ENCODE data around the gene PVALB. TPM values are rescaled to one million over a fixed set of nuclear protein-coding genes. Genes with fewer than 3 reads are reported as not detected.

PVALB gene
- total and polyA plus RNA-seq, 10 of the 15 experiments (the other 5 are each of a cell fraction or from before 2014, with no cell fraction given) = not detected

GRCh38 chr22:36775964-36776669 lies 40.7 kb downstream of the PVALB start, which contains the start of gene IFT27:
IFT27 (minus strand) TSS chr22:36776119; CDS start chr22:36775707, 412 bp downstream.
- ChIA-PET SMC1A (ENCODE audit: uncharacterized antibody, unreplicated experiment) (interaction anchor here (0.7 to 2.5 kb wide), 6 partner anchors 11 to 268 kb away, joined by 3 to 11 read pairs (median 4); no protein-coding TSS in a partner anchor), RAD21 (ENCODE audit: unreplicated experiment) (interaction anchor here (0.9 to 1.2 kb wide), 4 partner anchors 83 to 205 kb away, joined by 3 to 5 read pairs (median 4); no protein-coding TSS in a partner anchor), POLR2A (interaction anchor here (0.8 to 1.2 kb wide), 4 partner anchors 11 to 242 kb away, joined by 3 to 4 read pairs (median 4); no protein-coding TSS in a partner anchor), CTCF (interaction anchor here (0.6 to 3.7 kb wide), 17 partner anchors 9 to 270 kb away, joined by 3 to 17 read pairs (median 4); no protein-coding TSS in a partner anchor)
- Histone ChIP-seq H3K27me3 (replicated peaks in 1 of 2; ENCODE audit: control insufficient read depth in 2 of 2, insufficient read depth in 2 of 2, low read length in 1 of 2) (no peaks in the 10 kb centered on the region), H3K9me3 (replicated peaks; ENCODE audit: control insufficient read depth, insufficient read depth, low read length) (no peaks in the 10 kb centered on the region), H3K36me3 (ENCODE audit: control insufficient read depth in 2 of 2, insufficient read depth in 2 of 2, low read length in 1 of 2) (no peaks in the 10 kb centered on the region), H3K9ac (ENCODE audit: control insufficient read depth, insufficient read depth, low read length) (peak within 1 kb of the TSS; percentile 73), H2AFZ (ENCODE audit: control insufficient read depth, low read depth, low read length) (peak within 1 kb of the TSS; percentile 81), H3K4me3 (peak within 1 kb of the TSS; percentile 87), H3K4me2 (ENCODE audit: control insufficient read depth, insufficient read depth) (peak within 1 kb of the TSS; percentile 88), H3K4me1 (ENCODE audit: control insufficient read depth, insufficient read depth, low read length) (peaks cover 11% of the 10 kb centered on the region), H3K79me2 (ENCODE audit: control insufficient read depth, insufficient read depth, low read length) (no peaks in the 10 kb centered on the region), H3K27ac (ENCODE audit: control insufficient read depth, insufficient read depth) (peak within 1 kb of the TSS; percentile 37; the same call in 1 of the 2 replicates), H4K20me1 (ENCODE audit: control insufficient read depth, insufficient read depth) (no peaks in the 10 kb centered on the region)
- DNase-seq (ENCODE audit: low read depth, low spot score) (peak; percentile 99), FAIRE-seq (peak; percentile 100), ATAC-seq (peak; percentile 97)
- intact Hi-C loops (cut with micrococcal nuclease; ENCODE audit: unreplicated experiment) (no loop called here), in situ Hi-C loops (cut with MboI) (no loop called here)
- 1% methylated on average over 42 of the region's 43 CpGs for WGBS (ENCODE audit: insufficient coverage, insufficient replicate concordance, low lambda C conversion rate, missing lambda C conversion rate)
- BruUV-seq (replicated peaks) = no TSS peak
- TF ChIP-seq NR2F1 (conservative IDR thresholded peaks at IDR 0.05) (no peak), ZZZ3 (IDR thresholded peaks at IDR 0.05; ENCODE audit: control insufficient read depth, insufficient read length, low read depth) (no peak), FOXK2 (IDR thresholded peaks at IDR 0.05) (no peak), ETV6 (conservative IDR thresholded peaks at IDR 0.05 in 1 of 2, IDR thresholded peaks at IDR 0.05 in 1 of 2; ENCODE audit: borderline replicate concordance in 1 of 2, low read depth in 1 of 2) (no peak), ZNF24 (IDR thresholded peaks at IDR 0.05) (no peak), STAT3 (IDR thresholded peaks at IDR 0.05; ENCODE audit: low read depth, low read length) (no peak), NRF1 (conservative IDR thresholded peaks at IDR 0.05; ENCODE audit: low read depth, low read length) (peak; percentile 80), ELK1 (IDR thresholded peaks at IDR 0.05; ENCODE audit: low read depth, low read length) (no peak), RBBP5 (conservative IDR thresholded peaks at IDR 0.05) (no peak), DPF2 (IDR thresholded peaks at IDR 0.05) (peak; percentile 97), REST (IDR thresholded peaks at IDR 0.05; ENCODE audit: low read depth, low read length) (no peak), TAF1 (IDR thresholded peaks at IDR 0.05; ENCODE audit: borderline replicate concordance, low read depth, low read length) (0 out of 2 replicates have a peak, but pooled peaks have one; percentile 18), RAD51 (IDR thresholded peaks at IDR 0.05) (no peak), FOS (IDR thresholded peaks at IDR 0.05; ENCODE audit: borderline replicate concordance, extremely low read depth, insufficient read length) (peak; percentile 98), STAT1 (conservative IDR thresholded peaks at IDR 0.05) (no peak), SP1 (IDR thresholded peaks at IDR 0.05; ENCODE audit: low read depth, low read length) (peak; percentile 97), HDGF (IDR thresholded peaks at IDR 0.05) (peak; percentile 50; the same call in 1 of the 2 replicates), PAX8 (IDR thresholded peaks at IDR 0.05) (no peak)
- TF ChIP-seq, protein P1, sequence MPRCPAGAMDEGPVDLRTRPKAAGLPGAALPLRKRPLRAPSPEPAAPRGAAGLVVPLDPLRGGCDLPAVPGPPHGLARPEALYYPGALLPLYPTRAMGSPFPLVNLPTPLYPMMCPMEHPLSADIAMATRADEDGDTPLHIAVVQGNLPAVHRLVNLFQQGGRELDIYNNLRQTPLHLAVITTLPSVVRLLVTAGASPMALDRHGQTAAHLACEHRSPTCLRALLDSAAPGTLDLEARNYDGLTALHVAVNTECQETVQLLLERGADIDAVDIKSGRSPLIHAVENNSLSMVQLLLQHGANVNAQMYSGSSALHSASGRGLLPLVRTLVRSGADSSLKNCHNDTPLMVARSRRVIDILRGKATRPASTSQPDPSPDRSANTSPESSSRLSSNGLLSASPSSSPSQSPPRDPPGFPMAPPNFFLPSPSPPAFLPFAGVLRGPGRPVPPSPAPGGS (IDR thresholded peaks at IDR 0.05; ENCODE audit: borderline replicate concordance, insufficient read depth, low read depth, low read length, poor library complexity, severe bottlenecking) = no peak

Measured in GM12878 (cell line).